ENCODE data around the gene GRK5. TPM values are rescaled to one million over a fixed set of nuclear protein-coding genes. Genes with fewer than 3 reads are reported as not detected.

Gene GRK5
- total RNA-seq, 2 donors from 2014 or later: 9.1 to 11.9 TPM

- Histone ChIP-seq H3K36me3 (ENCODE audit: control insufficient read depth, insufficient read depth, low read length) (no peaks in the 10 kb centered on the region), H3K9me3 (ENCODE audit: control insufficient read depth, low read length) (no peaks in the 10 kb centered on the region), H3K27ac (ENCODE audit: low read depth, low read length) (peak overlapping the region; percentile 41), H3K9ac (ENCODE audit: extremely low read depth, low read length, poor library complexity, severe bottlenecking) (no peak overlapping the region), H3K4me1 (ENCODE audit: control insufficient read depth, insufficient read depth, low read length) (no peaks in the 10 kb centered on the region), H3K4me3 (ENCODE audit: low read length) (no peak overlapping the region), H3K27me3 (ENCODE audit: control insufficient read depth, insufficient read depth, low read length, poor library complexity, severe bottlenecking) (no peaks in the 10 kb centered on the region)
- Mint-ChIP-seq H3K27me3 (ENCODE audit: insufficient read depth) (no peaks in the 10 kb centered on the region), H3K9me3 (no peaks in the 10 kb centered on the region), H3K27ac (peak overlapping the region; percentile 65), H3K36me3 (ENCODE audit: low read depth) (no peaks in the 10 kb centered on the region), H3K4me1 (peaks cover 16% of the 10 kb centered on the region), H3K4me3 (no peak overlapping the region)
- 86 to 87% methylated on average over 7 to 10 of the region's 10 CpGs for WGBS, 2 experiments (ENCODE audit: insufficient coverage in 1 of 2, insufficient read length in 1 of 2)
- DNase-seq: no peak
- no peak for TF ChIP-seq CTCF (conservative IDR thresholded peaks at IDR 0.05)
Measured at GRCh38 chr10:119335671-119336353, 128.4 kb downstream of the GRK5 start.

- Histone ChIP-seq H3K4me3 (ENCODE audit: low read length) (no peak overlapping the region), H3K27me3 (ENCODE audit: control insufficient read depth, insufficient read depth, low read length, poor library complexity, severe bottlenecking) (no peaks in the 10 kb centered on the region), H3K4me1 (ENCODE audit: control insufficient read depth, insufficient read depth, low read length) (no peaks in the 10 kb centered on the region), H3K9ac (ENCODE audit: extremely low read depth, low read length, poor library complexity, severe bottlenecking) (no peak overlapping the region), H3K27ac (ENCODE audit: low read depth, low read length) (no peak overlapping the region), H3K9me3 (ENCODE audit: control insufficient read depth, low read length) (no peaks in the 10 kb centered on the region), H3K36me3 (ENCODE audit: control insufficient read depth, insufficient read depth, low read length) (no peaks in the 10 kb centered on the region)
- H3K27ac Mint-ChIP-seq: no peak overlapping the region
- WGBS, 2 experiments (ENCODE audit: insufficient coverage in 1 of 2, insufficient read length in 1 of 2): 93 to 94% methylated on average over 14 to 17 of the region's 17 CpGs
- H3K36me3 Mint-ChIP-seq (ENCODE audit: low read depth): no peaks in the 10 kb centered on the region
- TF ChIP-seq CTCF (conservative IDR thresholded peaks at IDR 0.05): no peak
- H3K9me3 Mint-ChIP-seq: no peaks in the 10 kb centered on the region
- H3K4me3 Mint-ChIP-seq: no peak overlapping the region
- H3K27me3 Mint-ChIP-seq (ENCODE audit: insufficient read depth): no peaks in the 10 kb centered on the region
- DNase-seq: no peak
- H3K4me1 Mint-ChIP-seq: peaks cover 15% of the 10 kb centered on the region
Measured at GRCh38 chr10:119336599-119336998, 129.2 kb downstream of the GRK5 start.

GRCh38 chr10:119337223-119337622, 129.9 kb downstream of the GRK5 start:
- no peaks in the 10 kb centered on the region for H3K4me1 ChIP-seq (ENCODE audit: control insufficient read depth, insufficient read depth, low read length)
- 66 to 100% methylated on average over 3 to 4 of the region's 4 CpGs for WGBS, 2 experiments (ENCODE audit: insufficient coverage in 1 of 2, insufficient read length in 1 of 2)
- no peaks in the 10 kb centered on the region for H3K36me3 Mint-ChIP-seq (ENCODE audit: low read depth)

More at GRCh38 chr10:119337223-119337622, 129.9 kb downstream of the GRK5 start:
- H3K4me3 ChIP-seq (ENCODE audit: low read length): no peak overlapping the region
- H3K27me3 ChIP-seq (ENCODE audit: control insufficient read depth, insufficient read depth, low read length, poor library complexity, severe bottlenecking): no peaks in the 10 kb centered on the region
- no peak for DNase-seq
- H3K9me3 ChIP-seq (ENCODE audit: control insufficient read depth, low read length): no peaks in the 10 kb centered on the region
- Mint-ChIP-seq H3K27ac (no peak overlapping the region), H3K4me1 (peaks cover 14% of the 10 kb centered on the region), H3K27me3 (ENCODE audit: insufficient read depth) (no peaks in the 10 kb centered on the region), H3K9me3 (no peaks in the 10 kb centered on the region), H3K4me3 (no peak overlapping the region)
- H3K27ac ChIP-seq (ENCODE audit: low read depth, low read length): no peak overlapping the region
- H3K9ac ChIP-seq (ENCODE audit: extremely low read depth, low read length, poor library complexity, severe bottlenecking): no peak overlapping the region
- no peak for TF ChIP-seq CTCF (conservative IDR thresholded peaks at IDR 0.05)
- H3K36me3 ChIP-seq (ENCODE audit: control insufficient read depth, insufficient read depth, low read length): no peaks in the 10 kb centered on the region

Measured in endodermal cell (in vitro differentiated cells).